Measurements from ENCODE around the gene RBP7.
"Not testable (repeated sequence)": the region's sequence is repeated elsewhere in the genome, so short reads cannot be mapped to it uniquely, and the experiment has no call there.

RBP7 gene

GRCh38 chr1:9996624-9997582 is at the start of gene RBP7:
TSS of gene RBP7 (plus strand) at chr1:9997228. CDS start at chr1:9997259, 31 bp downstream.
- DNase-seq = no peak

DNA sequence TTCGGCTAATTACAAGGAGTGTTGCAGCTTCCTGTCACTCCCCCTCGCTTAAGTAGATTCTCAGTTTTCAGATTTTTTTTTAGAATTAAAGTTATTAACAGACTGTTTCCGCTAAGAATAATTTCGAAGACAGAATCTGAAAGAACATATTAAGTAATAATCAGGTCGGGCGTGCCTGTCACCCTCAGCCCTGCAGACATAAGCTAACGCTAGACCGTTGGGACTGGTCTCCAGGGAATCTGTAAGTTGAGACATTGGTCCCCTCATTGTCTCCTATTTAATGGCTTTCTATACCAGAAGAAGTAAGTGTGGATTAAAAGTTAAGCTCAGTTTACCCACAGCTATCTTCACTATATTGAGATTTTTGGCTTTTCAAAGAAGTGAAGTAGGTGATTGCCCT is 39.3 kb upstream of the RBP7 start:
- DNase-seq = no peak

GRCh38 chr1:9960011-9960410 is 37.0 kb upstream of the RBP7 start:
- DNase-seq = no peak

DNA sequence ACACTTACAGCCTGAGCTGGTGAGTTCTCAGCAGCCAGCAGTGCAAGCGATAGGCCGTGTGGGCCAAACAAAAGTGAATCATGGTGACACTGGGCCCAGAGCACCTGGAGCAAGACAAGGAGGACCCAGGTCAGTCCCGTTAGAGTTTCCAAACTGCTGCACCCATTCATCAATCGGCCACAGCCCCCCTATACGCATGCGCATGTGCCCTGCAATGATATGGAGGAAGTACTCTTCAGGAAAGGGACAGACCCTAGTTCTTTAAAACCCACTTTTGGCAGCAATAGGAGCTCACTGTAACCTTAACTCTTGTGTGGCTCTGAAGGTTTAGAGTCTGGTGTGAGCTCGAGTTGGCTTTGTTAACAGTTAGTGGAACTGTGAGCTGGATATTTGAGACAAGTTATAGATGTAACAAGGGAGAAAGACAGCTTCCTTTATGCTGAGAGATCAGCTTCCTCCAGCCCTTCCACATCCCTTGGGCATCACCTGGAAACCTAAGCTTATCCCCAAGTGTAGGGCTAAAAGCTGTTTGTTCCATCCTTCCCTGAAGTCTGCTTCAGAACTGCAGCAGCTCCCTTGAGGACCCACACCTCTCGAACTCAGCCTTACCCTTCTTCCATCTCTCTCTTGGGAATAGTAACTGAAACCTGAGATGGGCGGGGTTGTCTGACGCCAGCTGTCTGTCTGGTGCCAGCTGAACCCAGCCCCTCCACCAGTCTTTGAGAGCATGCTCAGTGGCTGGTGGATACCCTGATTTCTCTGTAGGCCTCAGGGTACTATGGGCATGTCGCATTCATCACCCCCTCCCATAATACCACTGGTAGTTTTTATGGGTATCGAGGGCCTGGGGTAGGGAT is 36.1 kb upstream of the RBP7 start:
- no peak for DNase-seq

- DNase-seq = no peak
These were observed 12.8 kb upstream of the RBP7 start for GRCh38 chr1:9984253-9984652.

DNA sequence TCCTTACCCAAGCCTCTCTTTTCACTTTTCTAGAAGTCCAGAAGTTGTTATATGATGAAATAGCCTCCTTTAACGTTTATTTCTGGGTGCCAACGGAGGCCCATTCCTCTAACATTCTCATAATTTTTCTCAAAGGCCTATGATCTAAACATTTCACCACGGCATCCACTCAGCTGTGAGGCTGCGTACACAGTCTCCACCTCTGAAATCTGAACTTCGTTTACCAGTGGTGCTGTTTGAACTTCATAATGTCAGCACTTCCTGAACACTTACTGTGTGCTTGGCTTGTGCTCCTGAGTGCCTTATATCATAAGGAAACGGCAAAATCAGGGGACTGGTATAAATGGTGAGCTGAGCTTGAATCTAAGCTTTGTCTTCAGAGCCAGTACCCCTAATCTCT is 12.0 kb upstream of the RBP7 start:
- no peak for DNase-seq

DNA sequence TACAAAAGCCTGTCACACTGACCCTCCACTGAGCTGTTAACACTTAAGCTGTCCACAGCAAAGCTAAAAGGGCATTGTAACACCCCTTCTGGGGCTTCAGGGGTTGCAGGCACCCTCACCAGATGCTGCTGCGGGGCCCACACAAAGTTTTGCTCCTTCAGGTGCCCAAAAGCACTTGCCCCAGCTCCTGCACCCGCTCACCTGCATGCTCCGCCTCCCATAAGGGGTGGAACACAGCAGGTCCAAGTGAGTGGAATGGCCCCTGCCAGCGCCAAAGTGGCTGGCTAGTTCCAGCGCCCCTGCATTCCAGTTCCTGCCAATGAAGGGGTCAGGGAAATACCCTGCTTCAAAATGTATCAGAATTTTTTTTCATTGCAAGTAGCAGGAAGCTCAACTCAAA is 7.3 kb upstream of the RBP7 start:
- no peak for DNase-seq

GRCh38 chr1:9990944-9991343 is 6.1 kb upstream of the RBP7 start:
- no peak for DNase-seq

GRCh38 chr1:9992910-9993309 is 4.1 kb upstream of the RBP7 start:
- no peak for DNase-seq

- DNase-seq = no peak
These were observed 3.4 kb upstream of the RBP7 start for GRCh38 chr1:9993561-9994075.

DNA sequence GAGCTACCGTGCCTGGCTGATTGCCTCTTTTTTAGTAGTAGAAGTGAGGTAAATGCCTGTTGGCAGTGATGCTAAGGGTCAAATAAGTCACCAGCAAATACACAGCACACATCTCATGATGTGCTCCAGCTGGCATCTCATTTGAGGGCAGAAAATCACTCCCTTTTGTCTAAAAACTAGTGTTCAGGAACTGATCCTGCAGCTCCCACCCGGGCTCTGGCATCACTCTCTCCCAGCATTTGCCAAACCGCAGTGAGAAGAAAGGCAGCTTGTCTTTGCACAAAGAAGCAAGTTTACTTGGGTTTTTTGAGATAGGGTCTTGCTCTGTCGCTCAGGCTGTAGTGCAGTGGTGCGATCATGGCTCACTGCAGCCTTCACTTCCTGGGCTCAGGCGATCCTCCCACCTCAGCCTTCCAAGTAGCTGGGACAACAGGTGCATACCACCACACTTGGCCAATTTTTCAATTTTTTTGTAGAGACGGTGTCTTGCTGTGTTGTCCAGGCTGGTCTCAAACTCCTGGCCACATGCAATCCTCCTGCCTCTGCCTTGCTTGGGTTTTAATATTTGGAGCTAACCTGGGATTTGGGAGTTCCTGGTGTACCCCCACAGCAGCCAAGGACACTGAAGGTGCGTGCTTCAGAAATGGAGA is 4.1 kb downstream of the RBP7 start:
- DNase-seq = no peak

- DNase-seq = not testable (repeated sequence)
These were observed 8.2 kb downstream of the RBP7 start for GRCh38 chr1:10005248-10005647.

DNA sequence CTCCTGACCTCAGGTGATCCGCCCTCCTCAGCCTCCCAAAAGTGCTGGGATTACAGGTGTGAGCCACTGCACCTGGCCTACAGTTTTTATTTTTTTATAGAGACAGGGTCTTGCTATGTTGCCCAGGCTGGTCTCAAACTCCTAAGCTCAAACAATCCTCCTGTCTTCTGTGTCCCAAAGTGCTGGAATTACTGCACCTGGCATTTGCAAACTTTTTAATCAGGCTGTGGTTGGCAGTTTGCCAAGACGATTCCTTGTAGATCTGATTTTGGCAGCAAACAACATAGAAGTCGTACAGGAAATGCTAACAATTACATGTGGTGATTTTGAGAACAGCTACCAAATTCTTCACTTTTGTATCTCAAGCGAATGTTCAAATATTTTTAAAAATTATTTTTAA is 10.1 kb downstream of the RBP7 start:
- no peak for DNase-seq

DNA sequence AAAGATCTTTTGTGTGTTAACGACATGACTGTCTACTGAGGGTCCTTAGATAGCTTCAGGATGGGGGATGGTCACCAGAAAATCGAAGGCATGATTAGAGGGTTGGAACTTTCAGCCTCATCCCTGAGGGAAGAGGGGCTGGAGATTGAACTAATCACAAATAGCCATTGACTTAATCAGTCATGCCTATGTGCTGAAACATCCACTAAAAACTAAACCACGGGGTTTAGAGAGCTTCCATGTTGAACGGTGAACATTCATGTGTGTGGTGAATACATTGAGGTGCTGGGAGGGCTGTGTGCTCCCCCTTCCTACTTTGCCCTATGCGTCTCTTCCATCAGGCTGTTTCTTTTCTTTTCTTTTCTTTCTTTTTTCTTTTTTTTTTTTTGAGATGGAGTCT is 17.0 kb downstream of the RBP7 start:
- DNase-seq = no peak

DNA sequence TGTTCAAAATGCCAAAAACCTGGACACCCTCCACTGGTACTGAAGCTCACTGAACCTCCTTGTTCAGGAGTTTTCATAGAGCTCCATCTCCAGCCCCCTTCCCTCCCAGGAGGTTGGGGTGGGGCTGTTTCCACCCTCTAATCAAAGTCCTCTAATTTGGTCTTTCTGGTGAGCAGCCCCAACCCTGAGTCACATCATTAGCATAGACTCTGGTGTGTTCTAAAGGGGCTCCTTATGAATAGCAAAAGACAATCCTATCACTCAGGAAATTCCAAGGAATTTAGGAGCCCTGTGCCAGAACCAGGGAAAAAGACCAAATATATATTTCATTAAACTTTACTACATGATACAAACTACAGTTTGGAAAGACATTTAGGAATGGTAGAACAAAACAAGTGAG is 22.5 kb downstream of the RBP7 start:
- DNase-seq = no peak

DNA sequence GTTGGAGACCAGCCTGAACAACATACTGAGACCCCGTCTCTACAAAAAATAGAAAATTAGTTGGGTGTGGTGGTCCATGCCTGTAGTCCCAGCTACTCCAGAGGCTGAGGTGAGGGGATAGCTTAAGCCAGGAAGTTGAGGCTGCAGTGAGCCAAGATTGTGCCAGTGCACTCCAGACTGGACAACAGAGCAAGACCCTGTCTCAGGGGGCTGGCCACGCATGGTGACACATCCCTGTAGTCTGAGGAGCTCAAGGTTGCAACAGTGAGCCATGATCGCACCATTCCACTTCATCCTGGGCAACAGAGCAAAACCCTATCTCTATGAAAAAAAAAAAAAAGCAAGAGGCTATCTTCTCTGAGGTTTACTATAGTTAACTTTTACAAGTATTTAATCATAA is 23.1 kb downstream of the RBP7 start:
- DNase-seq = no peak

DNA sequence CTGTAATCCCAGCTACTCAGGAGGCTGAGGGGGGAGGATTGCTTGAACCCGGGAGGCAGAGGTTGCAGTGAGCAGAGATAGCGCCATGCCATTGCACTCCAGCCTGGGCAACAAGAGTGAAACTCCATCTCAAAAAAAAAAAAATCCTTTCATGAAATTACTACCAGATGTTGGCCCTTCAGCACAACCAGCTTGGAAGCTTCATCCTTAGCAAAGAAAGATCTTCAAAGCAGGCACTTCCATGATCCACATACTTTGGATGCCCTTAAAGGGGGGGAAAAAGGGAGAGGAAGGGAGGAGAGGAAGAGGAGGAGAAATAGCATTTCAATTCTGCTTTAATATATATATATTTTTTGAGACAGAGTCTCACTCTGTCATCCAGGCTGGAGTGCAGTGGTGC is 23.6 kb downstream of the RBP7 start:
- DNase-seq = not testable (repeated sequence)

- not testable (repeated sequence) for DNase-seq
These were observed 25.0 kb downstream of the RBP7 start for GRCh38 chr1:10021992-10022391.

- no peak for DNase-seq
These were observed 25.6 kb downstream of the RBP7 start for GRCh38 chr1:10022656-10023055.

DNA sequence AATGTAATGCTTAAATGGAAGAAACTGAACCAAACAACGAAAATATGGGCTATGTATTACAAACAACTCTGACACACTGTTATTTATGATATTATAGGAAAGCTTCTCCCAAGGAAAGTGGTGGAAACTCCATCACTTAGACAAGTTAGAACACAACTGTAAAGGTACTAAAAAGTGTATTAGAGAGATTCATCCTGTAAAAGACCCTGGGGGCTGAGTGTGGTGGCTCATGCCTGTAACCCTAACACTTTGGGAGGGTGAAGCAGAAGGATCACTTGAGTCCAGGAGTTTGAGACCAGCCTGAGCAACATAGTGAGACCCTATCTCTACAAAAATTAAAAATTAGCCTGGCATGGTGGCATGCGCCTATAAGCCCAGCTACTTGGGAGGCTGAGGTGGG is 28.3 kb downstream of the RBP7 start:
- DNase-seq = no peak

DNA sequence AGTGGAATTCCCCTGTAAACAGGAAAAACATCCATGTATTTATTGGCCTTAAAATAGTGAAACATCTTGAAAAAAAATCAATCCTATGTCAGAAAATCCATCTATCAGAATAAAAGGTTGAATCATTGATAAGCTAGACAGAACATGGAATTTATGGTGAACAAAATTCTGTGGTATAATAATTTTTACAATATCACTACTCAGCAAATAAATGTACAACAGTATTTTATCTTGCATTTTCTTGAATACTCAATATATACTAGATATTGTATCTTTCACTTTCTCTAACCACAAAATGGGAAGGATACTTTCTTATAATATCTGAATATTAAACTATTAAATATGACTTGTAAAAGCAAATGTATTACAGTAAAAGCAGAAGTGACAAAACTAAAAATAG is 30.0 kb downstream of the RBP7 start:
- DNase-seq = no peak

DNA sequence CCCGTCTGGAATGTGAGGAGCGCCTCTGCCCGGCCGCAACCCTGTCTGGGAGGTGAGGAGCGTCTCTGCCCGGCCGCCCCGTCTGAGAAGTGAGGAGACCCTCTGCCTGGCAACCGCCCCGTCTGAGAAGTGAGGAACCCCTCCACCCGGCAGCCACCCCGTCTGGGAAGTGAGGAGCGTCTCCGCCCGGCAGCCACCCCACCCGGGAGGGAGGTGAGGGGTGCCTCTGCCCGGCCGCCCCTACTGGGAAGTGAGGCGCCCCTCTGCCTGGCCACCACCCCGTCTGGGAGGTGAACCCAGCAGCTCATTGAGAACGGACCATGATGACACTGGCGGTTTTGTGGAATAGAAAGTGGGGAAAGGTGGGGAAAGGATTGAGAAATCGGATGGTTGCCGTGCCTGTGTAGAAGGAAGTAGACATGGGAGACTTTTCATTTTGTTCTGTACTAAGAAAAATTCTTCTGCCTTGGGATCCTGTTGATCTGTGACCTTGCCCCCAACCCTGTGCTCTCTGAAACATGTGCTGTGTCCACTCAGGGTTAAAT is 32.0 kb downstream of the RBP7 start:
- not testable (repeated sequence) for DNase-seq

GRCh38 chr1:10031461-10031860 is 34.4 kb downstream of the RBP7 start:
- DNase-seq = no peak
